Kidney epithelial cell (primary cell): ENCODE results near the gene BCR. TPM values are rescaled to one million over a fixed set of nuclear protein-coding genes. Genes with fewer than 3 reads are reported as not detected.

Source experiments
- DNase-seq: peaks from one replicate; pipeline ENCODE4 v3.0.0-alpha.2; 2010; ENCODE audit warnings: low read depth
- H3K27me3 ChIP-seq: 2 replicates; pipeline ENCODE4 v1.6.0; 2011; ENCODE audit warnings: low read length; ENCODE audit not compliant: control insufficient read depth, insufficient read depth
- H3K36me3 ChIP-seq: 2 replicates; pipeline ENCODE4 v1.5.1; 2011; ENCODE audit warnings: low read length; ENCODE audit not compliant: control insufficient read depth, insufficient read depth
- H3K4me3 ChIP-seq: 2 replicates; pipeline ENCODE4 v1.5.1; 2011; ENCODE audit warnings: low read depth, mild to moderate bottlenecking, control low read depth, low read length
- CTCF ChIP-seq: IDR thresholded peaks from 2 replicates; pipeline ENCODE4 v1.5.1; 2011; ENCODE audit warnings: mild to moderate bottlenecking, moderate library complexity, low read length, control low read depth, inconsistent platforms; ENCODE audit not compliant: insufficient read depth, poor library complexity, severe bottlenecking
- total RNA-seq: library from RNA; depleted of rRNA; stranded (reverse); fragments of >200 nt; gene quantifications from 2 replicates; pipeline ENCODE4 v1.2.3, GENCODE V29; 2015

BCR gene
- total RNA-seq, 1 donor from 2014 or later: 42.5 TPM

DNA sequence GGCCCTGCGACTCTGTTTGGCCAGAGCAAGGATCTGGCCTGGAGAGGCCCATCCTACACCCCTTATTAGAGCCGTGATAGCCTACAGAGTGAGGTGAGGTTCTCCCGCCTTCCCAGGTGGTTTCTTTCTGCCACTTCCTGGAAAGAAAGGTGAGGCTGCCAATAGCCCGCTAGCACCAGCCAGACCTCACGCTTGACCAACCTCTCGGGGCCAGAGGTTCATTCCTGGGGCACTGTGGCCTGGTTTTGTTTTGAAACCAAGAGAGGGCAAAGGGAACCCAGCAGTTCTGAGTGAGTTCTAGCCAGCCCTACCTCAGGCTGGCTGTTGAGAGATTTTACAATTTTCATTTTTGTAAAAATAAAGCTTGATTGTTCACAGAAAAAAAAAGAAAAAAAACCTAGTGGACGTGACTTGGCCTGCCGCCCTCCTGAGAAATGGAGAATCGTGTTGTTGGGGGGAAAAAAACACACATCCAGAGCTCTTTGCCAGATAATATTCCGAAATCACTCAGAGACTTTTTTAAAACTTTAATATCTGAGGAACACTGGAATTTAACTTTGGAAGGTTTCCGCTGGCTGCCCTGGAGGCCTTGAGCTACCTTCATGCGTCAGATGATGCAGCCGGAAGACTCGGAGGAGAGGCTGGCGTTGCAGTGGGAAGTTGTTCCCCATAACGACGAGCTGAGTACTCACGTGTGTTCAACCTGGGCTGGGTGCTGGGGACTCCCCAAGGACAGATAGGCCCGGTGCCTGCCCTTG is 84.5 kb downstream of the BCR start:
- no peak for TF ChIP-seq CTCF
- H3K27me3 ChIP-seq: no peaks in the 10 kb centered on the region
- no peaks in the 10 kb centered on the region for H3K36me3 ChIP-seq
- H3K4me3 ChIP-seq: no peak overlapping the region
- no peak for DNase-seq

DNA sequence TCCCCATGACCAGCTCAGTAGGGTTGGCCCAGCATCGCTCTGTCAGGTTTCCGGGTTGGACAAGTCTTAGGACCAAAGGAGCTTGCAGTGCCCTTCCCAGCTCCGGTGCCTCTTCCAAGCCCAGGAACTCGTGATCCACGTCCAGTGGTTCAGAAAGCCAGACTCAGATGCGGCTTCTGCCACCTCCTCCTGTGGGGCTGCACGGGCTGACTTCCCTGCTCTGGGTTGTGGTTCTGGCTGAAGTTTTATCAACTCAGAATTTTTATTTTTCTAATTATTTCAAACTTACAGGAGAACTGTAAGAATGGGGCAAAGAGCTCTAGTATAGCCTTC is 85.0 kb downstream of the BCR start:
- no peak for TF ChIP-seq CTCF
- Histone ChIP-seq H3K4me3 (no peak overlapping the region), H3K36me3 (no peaks in the 10 kb centered on the region), H3K27me3 (no peaks in the 10 kb centered on the region)
- no peak for DNase-seq

GRCh38 chr22:23266780-23267179 is 86.5 kb downstream of the BCR start:
- Histone ChIP-seq H3K36me3 (peaks cover 1% of the 10 kb centered on the region), H3K27me3 (no peaks in the 10 kb centered on the region), H3K4me3 (no peak overlapping the region)
- DNase-seq: no peak
- TF ChIP-seq CTCF: no peak

DNA sequence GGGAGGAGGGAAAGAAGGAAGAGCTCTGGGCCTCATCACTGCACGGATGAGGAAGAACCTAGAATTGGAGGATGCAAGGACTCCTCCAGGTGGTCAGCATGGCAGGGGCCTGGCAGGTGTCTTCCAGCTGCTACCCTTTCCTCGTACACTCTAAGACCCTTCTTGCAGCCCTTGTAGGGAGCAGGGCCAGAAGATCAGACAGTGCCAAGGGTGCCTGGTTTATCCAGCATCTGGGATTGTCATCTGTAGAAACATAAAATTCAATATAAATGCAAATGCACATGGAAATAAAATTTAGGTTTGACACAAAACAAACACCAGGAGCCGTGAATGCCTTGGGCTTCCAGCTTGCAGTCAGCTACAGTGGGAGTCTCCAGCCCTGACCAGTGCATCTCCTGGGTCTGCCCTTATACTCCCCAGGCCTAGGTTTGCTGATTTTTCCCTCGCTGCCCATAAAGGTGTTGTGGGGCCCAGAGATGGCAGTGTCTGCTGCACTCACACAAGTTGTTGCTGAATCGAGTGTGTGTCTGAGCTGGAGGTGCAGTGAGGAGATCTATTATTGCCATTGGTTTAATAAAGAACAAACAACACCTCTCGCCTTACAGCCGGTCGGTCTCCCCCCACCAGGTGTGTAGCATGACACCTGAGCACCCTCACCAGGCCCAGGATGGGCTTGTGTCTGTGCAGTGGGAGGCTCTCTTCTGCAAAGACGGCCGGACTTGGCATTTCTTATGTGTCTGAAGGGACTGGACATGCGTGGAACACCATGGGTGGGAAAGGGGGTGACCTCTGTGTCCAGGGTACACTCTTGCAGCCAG is 87.1 kb downstream of the BCR start:
- no peaks in the 10 kb centered on the region for H3K27me3 ChIP-seq
- no peak for TF ChIP-seq CTCF
- H3K36me3 ChIP-seq: peaks cover 1% of the 10 kb centered on the region
- no peak for DNase-seq
- no peak overlapping the region for H3K4me3 ChIP-seq

DNA sequence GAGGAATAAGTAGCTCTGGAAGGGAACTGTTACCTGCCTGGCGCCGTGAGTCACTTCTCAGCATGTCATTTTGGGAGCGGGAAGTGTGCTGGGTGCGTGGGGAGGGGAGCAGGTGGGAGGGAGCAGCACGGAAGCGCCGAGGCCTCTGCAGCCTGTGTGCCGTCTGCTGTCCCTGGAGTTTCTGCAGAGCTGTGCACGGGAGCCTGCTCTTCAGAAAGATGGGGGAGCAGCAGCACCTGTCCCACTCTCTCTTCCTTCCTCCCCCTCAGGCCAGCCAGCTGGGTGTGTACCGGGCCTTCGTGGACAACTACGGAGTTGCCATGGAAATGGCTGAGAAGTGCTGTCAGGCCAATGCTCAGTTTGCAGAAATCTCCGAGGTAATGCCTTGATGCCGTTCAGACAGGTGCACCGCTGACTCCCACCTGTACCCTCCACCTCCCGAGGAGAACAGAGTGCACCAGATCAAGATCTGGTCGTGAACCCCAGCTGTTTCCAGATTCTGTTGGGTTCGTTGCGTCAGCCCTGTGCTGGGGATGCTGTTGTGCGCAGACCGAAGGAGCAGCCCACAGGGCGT is 87.9 kb downstream of the BCR start:
- Histone ChIP-seq H3K4me3 (no peak overlapping the region), H3K27me3 (no peaks in the 10 kb centered on the region), H3K36me3 (peaks cover 1% of the 10 kb centered on the region)
- TF ChIP-seq CTCF: no peak
- DNase-seq: no peak

DNA sequence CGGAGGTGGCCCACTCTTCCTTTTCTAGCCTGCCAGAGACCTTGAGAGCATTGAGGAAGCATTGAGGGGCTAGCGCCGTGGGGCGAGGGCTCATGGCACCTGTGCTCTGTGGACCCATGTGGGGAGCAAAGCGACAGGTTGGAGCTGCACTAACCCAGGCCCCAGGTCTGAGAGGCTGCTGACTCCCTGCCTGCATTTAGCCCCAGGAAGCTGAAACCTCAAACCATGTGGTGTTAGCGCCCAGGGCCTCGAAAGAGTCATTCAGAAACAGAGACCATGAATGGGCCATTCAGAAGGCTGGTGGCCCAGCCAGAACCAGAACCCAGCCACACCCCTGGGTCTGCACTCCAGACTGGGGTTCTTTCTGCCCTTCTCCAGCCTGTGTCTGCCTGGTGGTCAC is 88.6 kb downstream of the BCR start:
- no peak for DNase-seq
- H3K36me3 ChIP-seq: peaks cover 4% of the 10 kb centered on the region
- no peak for TF ChIP-seq CTCF
- H3K4me3 ChIP-seq: no peak overlapping the region
- H3K27me3 ChIP-seq: no peaks in the 10 kb centered on the region
